ENCODE data around the gene PTH. TPM values are rescaled to one million over a fixed set of nuclear protein-coding genes. Genes with fewer than 3 reads are reported as not detected.

The PTH gene
- total and polyA plus RNA-seq, 9 of the 15 experiments (the other 6 are each of a cell fraction or from before 2014, with no cell fraction given), result not detected

- peak in 1 of 2 experiments; percentile 56; a peak in 1 of 4 replicates for TF ChIP-seq ZNF639 (CRISPR knock-in tag; conservative IDR thresholded peaks at IDR 0.05 in 1 of 2, IDR thresholded peaks at IDR 0.05 in 1 of 2)
- no peak for TF ChIP-seq MTA1 (IDR thresholded peaks at IDR 0.05; ENCODE audit: borderline replicate concordance)
- no peak; the same call in 1 of the 2 replicates for TF ChIP-seq CREB1 (IDR thresholded peaks at IDR 0.05)
- TF ChIP-seq CREB1 (CRISPR knock-in tag; IDR thresholded peaks at IDR 0.05), result peak; percentile 31; the same call in 1 of the 2 replicates
- TF ChIP-seq, protein P1, sequence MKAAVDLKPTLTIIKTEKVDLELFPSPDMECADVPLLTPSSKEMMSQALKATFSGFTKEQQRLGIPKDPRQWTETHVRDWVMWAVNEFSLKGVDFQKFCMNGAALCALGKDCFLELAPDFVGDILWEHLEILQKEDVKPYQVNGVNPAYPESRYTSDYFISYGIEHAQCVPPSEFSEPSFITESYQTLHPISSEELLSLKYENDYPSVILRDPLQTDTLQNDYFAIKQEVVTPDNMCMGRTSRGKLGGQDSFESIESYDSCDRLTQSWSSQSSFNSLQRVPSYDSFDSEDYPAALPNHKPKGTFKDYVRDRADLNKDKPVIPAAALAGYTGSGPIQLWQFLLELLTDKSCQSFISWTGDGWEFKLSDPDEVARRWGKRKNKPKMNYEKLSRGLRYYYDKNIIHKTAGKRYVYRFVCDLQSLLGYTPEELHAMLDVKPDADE (conservative IDR thresholded peaks at IDR 0.05; ENCODE audit: control insufficient read depth, low read depth, low read length), result peak; percentile 69; the same call in 1 of the 2 replicates
- peak; percentile 81 for TF ChIP-seq EGR1 (conservative IDR thresholded peaks at IDR 0.05)
- peak; percentile 77 for TF ChIP-seq TAF9B (IDR thresholded peaks at IDR 0.05; ENCODE audit: partially characterized antibody)
- TF ChIP-seq TEAD1 (CRISPR knock-in tag; IDR thresholded peaks at IDR 0.05), result peak in 1 of 2 experiments; percentile 71; a peak in 1 of 4 replicates
- TF ChIP-seq ZNF217 (CRISPR knock-in tag; IDR thresholded peaks at IDR 0.05), result no peak
- peak; percentile 53; the same call in 1 of the 2 replicates for TF ChIP-seq ZNF592 (IDR thresholded peaks at IDR 0.05)
- peak; percentile 100 for TF ChIP-seq CHD2 (IDR thresholded peaks at IDR 0.05; ENCODE audit: low read depth, low read length)
- TF ChIP-seq CREM (IDR thresholded peaks at IDR 0.05; ENCODE audit: low read depth), result peak; percentile 10; the same call in 1 of the 2 replicates
- TF ChIP-seq HDGF (IDR thresholded peaks at IDR 0.05), result no peak
- TF ChIP-seq, protein P2, sequence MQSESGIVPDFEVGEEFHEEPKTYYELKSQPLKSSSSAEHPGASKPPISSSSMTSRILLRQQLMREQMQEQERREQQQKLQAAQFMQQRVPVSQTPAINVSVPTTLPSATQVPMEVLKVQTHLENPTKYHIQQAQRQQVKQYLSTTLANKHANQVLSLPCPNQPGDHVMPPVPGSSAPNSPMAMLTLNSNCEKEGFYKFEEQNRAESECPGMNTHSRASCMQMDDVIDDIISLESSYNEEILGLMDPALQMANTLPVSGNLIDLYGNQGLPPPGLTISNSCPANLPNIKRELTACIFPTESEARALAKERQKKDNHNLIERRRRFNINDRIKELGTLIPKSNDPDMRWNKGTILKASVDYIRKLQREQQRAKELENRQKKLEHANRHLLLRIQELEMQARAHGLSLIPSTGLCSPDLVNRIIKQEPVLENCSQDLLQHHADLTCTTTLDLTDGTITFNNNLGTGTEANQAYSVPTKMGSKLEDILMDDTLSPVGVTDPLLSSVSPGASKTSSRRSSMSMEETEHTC (IDR thresholded peaks at IDR 0.05), result 0 out of 2 replicates have a peak, but pooled peaks have one; percentile 5
- peak; percentile 84 for TF ChIP-seq HMBOX1 (IDR thresholded peaks at IDR 0.05)
- peak; percentile 14; the same call in 1 of the 2 replicates for TF ChIP-seq KLF6 (CRISPR knock-in tag; IDR thresholded peaks at IDR 0.05; ENCODE audit: borderline replicate concordance)
Observed at GRCh38 chr11:13462901-13463778, 32.7 kb downstream of the PTH start, which contains the start of gene BTBD10 (continued).

All from K562 (cell line).